AG09309 (cell line): Measurements from ENCODE around the gene GRID1.

Experiments
- DNase-seq: peaks from one replicate; pipeline ENCODE4 v3.0.0-alpha.2; 2010; ENCODE audit warnings: low read depth
- H3K4me3 ChIP-seq: 2 replicates; pipeline ENCODE4 v1.5.1; 2011; ENCODE audit warnings: mild to moderate bottlenecking, low read depth, low read length, moderate library complexity; ENCODE audit not compliant: control insufficient read depth
- TF ChIP-seq, protein P1 (sequence below): IDR thresholded peaks from 2 replicates; pipeline ENCODE4 v1.5.1; 2011; ENCODE audit warnings: mild to moderate bottlenecking, low read depth, low read length, inconsistent platforms; ENCODE audit not compliant: insufficient read depth, control insufficient read depth; ENCODE audit errors: missing control alignments

The GRID1 gene

DNA sequence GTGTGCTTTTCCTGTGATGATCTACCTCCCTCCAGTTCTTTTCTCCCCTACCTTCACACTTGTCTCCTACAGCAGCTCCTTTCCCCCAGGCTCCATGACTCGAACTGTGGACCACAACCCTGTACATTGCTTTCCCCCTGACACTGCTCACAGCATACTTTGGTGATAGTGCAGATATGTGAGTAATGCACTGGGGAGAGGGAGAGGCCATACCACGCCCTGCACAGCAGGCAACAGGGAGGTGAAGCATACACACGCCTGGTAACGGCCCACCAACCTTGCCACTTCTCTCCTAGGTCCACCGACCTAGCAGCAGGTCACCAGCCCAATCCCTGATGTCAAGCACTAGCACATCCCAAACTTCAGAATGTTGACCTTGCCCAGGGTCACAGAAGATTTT lies 238.2 kb downstream of the GRID1 start:
- no peak for DNase-seq
- H3K4me3 ChIP-seq: no peak overlapping the region
- TF ChIP-seq, protein P1, sequence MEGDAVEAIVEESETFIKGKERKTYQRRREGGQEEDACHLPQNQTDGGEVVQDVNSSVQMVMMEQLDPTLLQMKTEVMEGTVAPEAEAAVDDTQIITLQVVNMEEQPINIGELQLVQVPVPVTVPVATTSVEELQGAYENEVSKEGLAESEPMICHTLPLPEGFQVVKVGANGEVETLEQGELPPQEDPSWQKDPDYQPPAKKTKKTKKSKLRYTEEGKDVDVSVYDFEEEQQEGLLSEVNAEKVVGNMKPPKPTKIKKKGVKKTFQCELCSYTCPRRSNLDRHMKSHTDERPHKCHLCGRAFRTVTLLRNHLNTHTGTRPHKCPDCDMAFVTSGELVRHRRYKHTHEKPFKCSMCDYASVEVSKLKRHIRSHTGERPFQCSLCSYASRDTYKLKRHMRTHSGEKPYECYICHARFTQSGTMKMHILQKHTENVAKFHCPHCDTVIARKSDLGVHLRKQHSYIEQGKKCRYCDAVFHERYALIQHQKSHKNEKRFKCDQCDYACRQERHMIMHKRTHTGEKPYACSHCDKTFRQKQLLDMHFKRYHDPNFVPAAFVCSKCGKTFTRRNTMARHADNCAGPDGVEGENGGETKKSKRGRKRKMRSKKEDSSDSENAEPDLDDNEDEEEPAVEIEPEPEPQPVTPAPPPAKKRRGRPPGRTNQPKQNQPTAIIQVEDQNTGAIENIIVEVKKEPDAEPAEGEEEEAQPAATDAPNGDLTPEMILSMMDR: no peak

DNA sequence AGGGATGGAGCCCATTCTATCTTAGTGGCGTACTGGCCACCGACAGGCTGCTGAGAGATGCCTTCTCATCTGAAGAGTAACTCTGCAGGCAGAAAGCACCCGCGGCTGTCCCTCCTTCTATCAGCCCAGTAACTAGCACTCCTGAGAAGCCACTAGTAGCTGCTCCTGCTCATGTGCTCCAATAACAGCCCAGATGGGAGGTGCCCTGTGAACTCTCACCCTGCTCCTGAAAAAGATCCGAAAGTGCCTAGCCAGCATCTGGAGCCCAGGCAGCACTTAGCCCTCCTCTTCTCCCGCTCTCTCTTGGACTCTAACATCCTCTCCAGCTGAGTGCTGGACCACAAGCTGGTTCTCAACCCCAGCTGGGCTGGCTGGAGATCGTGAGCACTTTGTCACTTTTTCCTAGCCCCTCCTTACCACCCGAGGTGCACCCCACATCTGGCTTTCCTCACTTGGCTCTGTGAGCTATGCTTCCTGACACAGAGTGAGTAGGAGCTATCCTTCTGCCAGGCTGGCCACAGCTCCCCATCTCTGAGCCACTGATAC lies 239.2 kb downstream of the GRID1 start:
- TF ChIP-seq, protein P1: no peak
- DNase-seq: no peak
- no peak overlapping the region for H3K4me3 ChIP-seq

DNA sequence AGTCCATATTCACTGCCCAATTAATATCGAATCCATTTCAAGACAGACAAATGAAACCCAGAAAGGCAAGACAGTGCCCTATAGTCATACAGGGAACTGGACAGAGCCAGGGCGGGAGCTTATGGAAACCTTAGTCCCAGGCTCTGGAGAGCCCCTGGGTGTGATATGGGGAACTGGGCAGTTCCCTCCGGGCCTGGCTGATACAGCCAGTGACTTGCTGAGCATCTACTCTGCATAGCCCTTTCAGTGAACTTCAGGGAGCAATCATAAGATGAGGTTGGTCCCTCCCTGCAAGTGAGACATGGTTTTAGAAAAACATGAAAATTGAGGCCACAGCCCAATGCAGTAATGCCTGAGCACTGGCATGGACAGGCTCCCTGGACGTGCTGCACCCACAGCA lies 241.9 kb downstream of the GRID1 start:
- H3K4me3 ChIP-seq: no peak overlapping the region
- TF ChIP-seq, protein P1: no peak
- no peak for DNase-seq

DNA sequence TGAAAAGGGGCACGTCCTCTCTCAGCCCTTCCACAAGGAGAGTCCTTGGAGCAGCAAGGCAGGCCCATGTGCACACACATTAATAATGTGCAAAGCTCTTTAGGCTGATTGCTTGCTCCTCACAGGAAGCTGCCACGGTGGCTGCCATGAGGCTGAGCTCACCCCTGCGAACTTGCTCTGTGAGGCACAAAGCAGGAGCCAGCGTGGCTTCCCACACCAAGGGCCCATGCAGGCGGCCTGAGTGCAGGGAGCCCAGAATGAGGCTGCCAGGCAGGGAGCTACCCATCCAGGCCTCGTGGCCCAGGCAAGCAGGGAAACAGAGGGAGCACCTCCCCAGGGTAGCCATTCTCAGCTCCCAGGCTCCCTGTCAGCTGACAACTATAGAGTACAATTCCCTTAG lies 242.9 kb downstream of the GRID1 start:
- TF ChIP-seq, protein P1: no peak
- no peak for DNase-seq
- no peak overlapping the region for H3K4me3 ChIP-seq

DNA sequence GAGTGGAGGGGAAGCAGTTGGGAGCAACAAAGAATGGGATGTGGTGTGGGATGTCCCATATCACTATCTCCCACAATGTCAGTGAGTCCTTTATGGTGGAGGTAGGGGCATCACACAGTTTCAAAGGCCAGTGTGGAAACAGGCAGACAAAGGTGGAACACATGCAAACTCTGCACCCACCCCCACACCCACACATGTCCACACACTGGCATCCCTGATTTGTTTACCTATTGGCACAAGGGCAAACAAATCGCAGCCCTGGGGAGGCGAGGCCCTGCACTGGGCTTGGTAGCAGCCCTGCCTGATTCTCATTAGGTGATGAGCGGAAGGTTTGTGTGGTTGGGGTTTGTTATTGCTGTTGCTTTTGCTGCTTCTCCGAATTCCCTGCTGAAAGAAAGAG lies 243.3 kb downstream of the GRID1 start:
- DNase-seq: no peak
- TF ChIP-seq, protein P1: no peak
- no peak overlapping the region for H3K4me3 ChIP-seq

DNA sequence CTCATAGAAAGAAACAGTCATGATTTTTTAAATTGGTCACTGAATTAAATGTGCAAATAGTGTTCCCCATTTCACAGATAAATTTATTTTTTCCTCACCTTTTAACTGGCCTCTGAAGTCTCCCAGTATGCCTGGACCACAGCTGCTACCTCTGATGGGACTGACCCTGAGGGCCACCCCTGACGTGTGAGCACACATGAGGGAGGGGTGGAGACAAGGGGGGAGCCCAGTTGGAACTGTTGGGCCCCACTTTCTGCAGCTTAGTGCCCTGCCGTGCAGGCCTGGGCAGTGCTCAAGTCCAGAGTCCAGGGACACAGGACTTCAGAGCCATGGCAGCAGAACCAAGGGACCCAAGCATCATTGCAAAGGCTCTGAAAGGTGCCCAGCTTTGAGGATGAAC lies 243.9 kb downstream of the GRID1 start:
- H3K4me3 ChIP-seq: no peak overlapping the region
- TF ChIP-seq, protein P1: no peak
- DNase-seq: no peak

DNA sequence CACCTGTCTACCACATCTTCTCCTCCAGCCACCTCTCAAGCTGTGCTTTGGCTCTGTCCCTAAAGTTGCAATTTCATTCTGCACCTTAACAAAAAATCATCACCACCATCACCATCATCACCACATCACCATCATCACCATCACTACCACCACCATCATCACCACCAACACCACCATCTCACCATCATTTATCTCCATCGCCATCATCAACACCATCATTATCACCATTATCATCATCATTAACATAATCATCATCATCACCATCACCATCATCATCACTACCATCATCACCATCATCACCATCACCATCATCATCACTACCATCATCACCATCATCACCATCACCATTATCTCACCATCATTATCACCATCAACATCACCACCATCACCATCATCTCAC lies 245.4 kb downstream of the GRID1 start:
- no peak overlapping the region for H3K4me3 ChIP-seq
- TF ChIP-seq, protein P1: no peak
- no peak for DNase-seq
